ENCODE data around the gene RTN4IP1.

- TF ChIP-seq FOS (IDR thresholded peaks at IDR 0.05; ENCODE audit: borderline replicate concordance, extremely low read depth, insufficient read length) (no peak), NR2F1 (conservative IDR thresholded peaks at IDR 0.05) (no peak), CTCF (IDR thresholded peaks at IDR 0.05 in 2 of 3, conservative IDR thresholded peaks at IDR 0.05 in 1 of 3; ENCODE audit: control insufficient read depth in 2 of 3, extremely low read depth in 1 of 3, insufficient read depth in 1 of 3, low read depth in 3 of 3, low read length in 3 of 3) (no peak), ESRRA (IDR thresholded peaks at IDR 0.05; ENCODE audit: low read length) (no peak), ZNF274 (IDR thresholded peaks at IDR 0.05; ENCODE audit: insufficient read depth, insufficient read length) (no peak), SIX5 (IDR thresholded peaks at IDR 0.05; ENCODE audit: low read depth, low read length, severe bottlenecking) (no peak), NFYB (IDR thresholded peaks at IDR 0.05; ENCODE audit: insufficient read depth, low read depth, low read length) (no peak), TAF1 (IDR thresholded peaks at IDR 0.05; ENCODE audit: borderline replicate concordance, low read depth, low read length) (no peak), YY1 (IDR thresholded peaks at IDR 0.05; ENCODE audit: low read depth, low read length) (no peak), SIN3A (IDR thresholded peaks at IDR 0.05; ENCODE audit: low read depth, low read length) (no peak), EP300 (IDR thresholded peaks at IDR 0.05; ENCODE audit: borderline replicate concordance in 1 of 2, control insufficient read depth in 1 of 2, low read depth in 2 of 2, low read length in 2 of 2) (no peak), EZH2 (IDR thresholded peaks at IDR 0.05; ENCODE audit: borderline replicate concordance, control insufficient read depth, low read depth, low read length) (no peak), CREB1 (IDR thresholded peaks at IDR 0.05; ENCODE audit: low read depth) (no peak)
These were observed 70.9 kb downstream of the RTN4IP1 start for GRCh38 chr6:106558364-106558763.

All from GM12878 (cell line).